Heart left ventricle (tissue), 16 donors: ENCODE results near the gene LETM1. TPM values are rescaled to one million over a fixed set of nuclear protein-coding genes. Genes with fewer than 3 reads are reported as not detected.

ENCODE experiments used
- ATAC-seq, 4 donors: fragments of 200-7000 bp; cut with Tn5 transposase; one replicate each; pipeline ENCODE4 v1.9.1; 2020 to 2022; ENCODE audit warnings: moderate library complexity in 4 of 4, mild to moderate bottlenecking in 3 of 4, moderate number of reproducible peaks in 1 of 4
- DNase-seq, 5 donors: peaks; one replicate each; pipeline ENCODE4 v3.0.0-alpha.2; 2020
- H3K27ac ChIP-seq, 12 donors: fragments of 200-600 bp; sonication (generic) in 4 of 12; one replicate each; pipeline versions ENCODE4 v1.5.0 to v1.8.0; 2016 to 2022; ENCODE audit warnings: mild to moderate bottlenecking in 2 of 12
- H3K27me3 ChIP-seq, 9 donors: fragments of 200-600 bp; sonication (generic) in 2 of 9; one replicate each; pipeline versions ENCODE4 v1.5.1 to v1.8.0; 2016 to 2022; ENCODE audit warnings: mild to moderate bottlenecking in 3 of 9
- H3K36me3 ChIP-seq, 9 donors: fragments of 200-600 bp; sonication (generic) in 2 of 9; one replicate each; pipeline versions ENCODE4 v1.5.0 to v1.8.0; 2018 to 2022; ENCODE audit warnings: mild to moderate bottlenecking in 2 of 9
- H3K4me1 ChIP-seq, 12 donors: fragments of 200-600 bp; sonication (generic) in 4 of 12; one replicate each; pipeline versions ENCODE4 v1.5.0 to v1.8.0; 2016 to 2022; ENCODE audit warnings: mild to moderate bottlenecking in 3 of 12
- H3K4me3 ChIP-seq, 12 donors: fragments of 200-600 bp; sonication (generic) in 4 of 12; one replicate each; pipeline versions ENCODE4 v1.5.0 to v1.8.0; 2017 to 2022; ENCODE audit warnings: mild to moderate bottlenecking in 9 of 12, moderate library complexity in 4 of 12
- H3K9me3 ChIP-seq, 12 donors: fragments of 200-600 bp; sonication (generic) in 4 of 12; one replicate each; pipeline versions ENCODE4 v1.5.0 to v1.8.0; 2016 to 2022; ENCODE audit warnings: mild to moderate bottlenecking in 1 of 12
- CTCF ChIP-seq, 12 donors: fragments of 200-600 bp; sonication (generic) in 4 of 12; IDR thresholded peaks; one replicate each; pipeline versions ENCODE4 v1.5.0 to v1.8.0; 2018 to 2022; ENCODE audit warnings: antibody characterized with exemption in 12 of 12, mild to moderate bottlenecking in 5 of 12
- POLR2A ChIP-seq, 2 donors: fragments of 450-650 bp; IDR thresholded peaks; one replicate each; pipeline ENCODE4 v1.6.1; 2017; ENCODE audit warnings: antibody characterized with exemption in 2 of 2, mild to moderate bottlenecking in 2 of 2, moderate library complexity in 2 of 2
- WGBS, 4 donors: extraction: QIAGEN DNeasy Blood & Tissue Kit in 2 of 4; methylation state at CpG; one replicate each; pipeline versions ENCODE4 v1.1.5 to v1.1.7; 2013 to 2018; 5-methylcytosine and 5-hydroxymethylcytosine counted together
- intact Hi-C, 10 donors: fragments of 100-400 bp; cut with DNase I; formaldehyde crosslinking; loops; one replicate each; pipeline versions ENCODE4 v1.11.1 to v1.14.2; 2022
- polyA plus RNA-seq, 2 donors: library from polyadenylated mRNA; stranded (reverse); fragments of 200-250 nt; gene quantifications; one replicate each; pipeline ENCODE4 v1.2.3, GENCODE V29; 2013
- total RNA-seq, 9 donors: library from RNA; depleted of rRNA in 2 of 9; stranded (reverse); fragments of >200 nt in 2 of 9; fragmentation: NEBNext Ultra II Directional in 3 of 9; extraction: Animal tissue kit (Norgen Biotek cat#: 25700) in 3 of 9; gene quantifications; one replicate each; pipeline versions ENCODE4 v1.1.0 to v1.2.4, GENCODE V29; 2016 to 2023
- donor health status: ischemic (EF 13 %, LVEDD 7.1; RV severe dilation, severe dysfunction).
- donor health status: healthy with polysubstance abuse.
- donor health status: DM: no; HTN: yes; CAD: no.
- donor health status: DM: no; HTN: no; CAD: no.
- donor health status: ischemic (EF 25% LVEDD 6.9; RV normal size, moderate dysfunction).
- donor health status: ischemic (EF 25% LVEDD 5.7; RV mildly dilated, moderate dysfunction).
- donor health status: healthy.
- donor health status: DM: yes; HTN: yes; CAD: no.
- donor health status: ischemic (EF 35%, LVEDD 5.7; RV mildly dilated, moderate dysfunction).
- donor health status: nonischemic (EF 11% LVEDD 7.7; RV severe dilation, severe dysfunction).
- donor health status: DM: yes; HTN: yes; CAD: no.
- donor health status: PGD.
- donor health status: ischemic (EF 29% LVEDD 5.4; RV normal size, mild dysfunction).
- donor health status: nonischemic (EF 23%, LVEDD 6.1; RV moderate dilation, normal function).

Gene LETM1
- total and polyA plus RNA-seq, 11 donors = 22.1 to 54.7 (median 43.4) TPM

DNA sequence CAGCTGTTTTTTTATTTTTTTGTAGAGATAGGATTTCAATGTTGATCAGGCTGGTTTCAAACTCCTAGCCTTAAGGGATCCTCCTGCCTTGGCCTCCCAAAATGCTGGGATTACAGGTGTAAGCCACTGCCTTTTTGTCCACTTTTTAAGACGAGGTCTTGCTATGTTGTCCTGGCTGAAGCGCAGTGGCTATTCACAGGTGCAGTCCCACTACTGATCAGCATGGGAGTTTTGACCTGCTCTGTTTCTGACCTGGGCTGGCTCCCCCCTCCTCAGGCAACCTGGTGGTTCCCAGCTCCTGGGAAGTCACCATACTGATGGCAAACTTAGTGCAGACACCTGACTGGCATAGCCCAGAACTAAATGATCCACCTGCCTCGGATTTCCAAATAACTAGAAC is 13.0 kb upstream of the LETM1 start:
- WGBS, 4 donors = 94 to 99% (median 95%) methylated on average over 3 of the region's 3 CpGs
- Histone ChIP-seq H3K27ac (no peak overlapping the region), H3K36me3 (no peaks in the 10 kb centered on the region), H3K27me3 (peaks cover 0 to 11% (median 0%) of the 10 kb centered on the region in 9 donors), H3K4me3 (no peak overlapping the region), H3K9me3 (no peaks in the 10 kb centered on the region), H3K4me1 (peaks cover 0 to 26% (median 17%) of the 10 kb centered on the region in 12 donors)
- intact Hi-C loops = no loop called here
- ATAC-seq (no peak), DNase-seq (no peak)
- TF ChIP-seq CTCF (IDR thresholded peaks at IDR 0.05) = no peak
- TF ChIP-seq POLR2A (IDR thresholded peaks at IDR 0.05) = no peak

GRCh38 chr4:1868293-1868692 is 12.3 kb upstream of the LETM1 start:
- Histone ChIP-seq H3K4me1 (peaks cover 0 to 21% (median 12%) of the 10 kb centered on the region in 12 donors), H3K27me3 (peaks cover 0 to 15% (median 0%) of the 10 kb centered on the region in 9 donors), H3K36me3 (no peaks in the 10 kb centered on the region), H3K4me3 (no peak overlapping the region), H3K27ac (no peak overlapping the region), H3K9me3 (no peaks in the 10 kb centered on the region)
- DNase-seq (no peak), ATAC-seq (no peak)
- TF ChIP-seq CTCF (IDR thresholded peaks at IDR 0.05) (no peak), POLR2A (IDR thresholded peaks at IDR 0.05) (no peak)
- intact Hi-C loops = no loop called here
- WGBS, 4 donors = 74 to 80% (median 78%) methylated on average over 5 of the region's 5 CpGs

DNA sequence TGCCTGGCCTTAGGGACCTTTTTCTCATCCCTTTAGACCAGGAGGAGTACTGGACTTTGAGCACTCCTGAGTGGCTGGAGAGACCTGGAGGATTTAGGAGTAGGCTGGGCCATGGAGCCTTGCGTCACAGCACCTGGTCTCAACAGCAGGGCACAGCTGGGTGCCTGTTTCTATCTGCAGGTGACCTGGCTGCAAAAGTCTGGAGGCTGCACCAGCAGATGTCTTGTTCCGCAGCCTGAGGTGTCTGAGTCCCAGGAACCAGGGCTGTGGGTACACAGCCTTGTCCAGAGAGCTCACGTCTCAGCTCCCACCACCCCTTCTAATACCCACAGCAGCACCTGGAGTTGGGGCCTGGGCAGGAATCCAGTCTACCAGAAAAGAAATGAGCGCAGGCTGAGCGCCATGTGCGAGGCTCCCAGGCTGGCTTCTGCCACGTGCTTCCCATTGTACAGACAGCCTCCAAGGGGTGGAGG is 10.3 kb upstream of the LETM1 start:
- Histone ChIP-seq H3K4me3 (no peak overlapping the region), H3K36me3 (no peaks in the 10 kb centered on the region), H3K27ac (no peak overlapping the region), H3K4me1 (peaks cover 0 to 21% (median 7%) of the 10 kb centered on the region in 12 donors), H3K9me3 (no peaks in the 10 kb centered on the region), H3K27me3 (peaks cover 0 to 17% (median 0%) of the 10 kb centered on the region in 9 donors)
- 83 to 95% (median 84%) methylated on average over 4 to 7 of the region's 7 CpGs for WGBS, 4 donors
- DNase-seq (no peak), ATAC-seq (no peak)
- intact Hi-C loops = no loop called here
- no peak for TF ChIP-seq CTCF (IDR thresholded peaks at IDR 0.05)
- TF ChIP-seq POLR2A (IDR thresholded peaks at IDR 0.05) = no peak

- Histone ChIP-seq H3K27me3 (peaks cover 0 to 17% (median 0%) of the 10 kb centered on the region in 9 donors), H3K4me1 (peaks cover 0 to 12% (median 0%) of the 10 kb centered on the region in 12 donors), H3K4me3 (no peak overlapping the region), H3K9me3 (no peaks in the 10 kb centered on the region), H3K36me3 (no peaks in the 10 kb centered on the region), H3K27ac (no peak overlapping the region)
- 81 to 89% (median 86%) methylated on average over 13 to 17 of the region's 17 CpGs for WGBS, 4 donors
- ATAC-seq (no peak), DNase-seq (no peak)
- intact Hi-C loops = no loop called here
- TF ChIP-seq CTCF (IDR thresholded peaks at IDR 0.05) = no peak
- no peak for TF ChIP-seq POLR2A (IDR thresholded peaks at IDR 0.05)
Measured at GRCh38 chr4:1864076-1865008, 8.4 kb upstream of the LETM1 start.
